Gastroesophageal sphincter (tissue), 3 donors: ENCODE measurements around the gene PARD3.

Experiments used
- POLR2AphosphoS5 ChIP-seq: sonication (generic); formaldehyde crosslinking; IDR thresholded peaks from one replicate; pipeline ENCODE4 v1.6.1; 2017; ENCODE audit warnings: antibody characterized with exemption
- TF ChIP-seq, protein P1 (sequence below), 4 experiments: fragments of 200-600 bp in 2 of 4; fragments of 450-650 bp in 2 of 4; sonication (generic) in 1 of 4; IDR thresholded peaks; one replicate each; pipeline ENCODE4 v1.5.1; 2017 to 2019; ENCODE audit warnings: antibody characterized with exemption in 4 of 4, mild to moderate bottlenecking in 2 of 4, moderate library complexity in 2 of 4

DNA sequence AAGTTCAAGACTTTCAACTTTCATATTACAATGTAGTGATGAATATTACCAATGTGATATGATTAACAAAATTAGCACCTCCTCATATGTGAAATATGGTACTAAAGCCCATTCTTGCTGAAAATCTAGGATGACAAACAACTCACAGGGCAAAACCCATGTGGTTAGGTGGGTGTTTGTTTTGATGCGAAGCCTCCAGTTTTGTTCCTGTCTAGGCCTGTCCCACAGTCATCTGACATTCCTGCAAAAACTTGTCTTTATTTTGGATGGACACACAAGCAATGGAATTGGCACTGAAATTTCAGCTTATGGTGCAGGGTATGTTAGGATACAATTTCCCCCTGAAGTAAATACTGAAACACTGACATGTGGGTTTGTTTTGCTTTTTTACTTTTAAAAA lies 95.3 kb downstream of the PARD3 start:
- TF ChIP-seq POLR2AphosphoS5 = no peak
- TF ChIP-seq, protein P1, sequence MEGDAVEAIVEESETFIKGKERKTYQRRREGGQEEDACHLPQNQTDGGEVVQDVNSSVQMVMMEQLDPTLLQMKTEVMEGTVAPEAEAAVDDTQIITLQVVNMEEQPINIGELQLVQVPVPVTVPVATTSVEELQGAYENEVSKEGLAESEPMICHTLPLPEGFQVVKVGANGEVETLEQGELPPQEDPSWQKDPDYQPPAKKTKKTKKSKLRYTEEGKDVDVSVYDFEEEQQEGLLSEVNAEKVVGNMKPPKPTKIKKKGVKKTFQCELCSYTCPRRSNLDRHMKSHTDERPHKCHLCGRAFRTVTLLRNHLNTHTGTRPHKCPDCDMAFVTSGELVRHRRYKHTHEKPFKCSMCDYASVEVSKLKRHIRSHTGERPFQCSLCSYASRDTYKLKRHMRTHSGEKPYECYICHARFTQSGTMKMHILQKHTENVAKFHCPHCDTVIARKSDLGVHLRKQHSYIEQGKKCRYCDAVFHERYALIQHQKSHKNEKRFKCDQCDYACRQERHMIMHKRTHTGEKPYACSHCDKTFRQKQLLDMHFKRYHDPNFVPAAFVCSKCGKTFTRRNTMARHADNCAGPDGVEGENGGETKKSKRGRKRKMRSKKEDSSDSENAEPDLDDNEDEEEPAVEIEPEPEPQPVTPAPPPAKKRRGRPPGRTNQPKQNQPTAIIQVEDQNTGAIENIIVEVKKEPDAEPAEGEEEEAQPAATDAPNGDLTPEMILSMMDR (IDR thresholded peaks at IDR 0.05) = no peak
